Measurements from ENCODE around the gene DIPK2A.

The DIPK2A gene

GRCh38 chr3:143974271-143975238 lies 2.9 kb downstream of the DIPK2A start:
- Histone ChIP-seq H3K27ac (ENCODE audit: low read depth, low read length) (no peak overlapping the region), H3K27me3 (ENCODE audit: control insufficient read depth in 1 of 2, insufficient read depth in 2 of 2, low read length in 2 of 2) (no peaks in the 10 kb centered on the region), H3K36me3 (ENCODE audit: control insufficient read depth in 1 of 2, insufficient read depth in 2 of 2, low read length in 2 of 2) (no peaks in the 10 kb centered on the region), H3K4me1 (ENCODE audit: control insufficient read depth in 1 of 2, insufficient read depth in 2 of 2, low read length in 2 of 2) (peaks cover 18 to 23% of the 10 kb centered on the region in 2 donors), H3K9ac (ENCODE audit: low read depth in 1 of 2, low read length in 2 of 2) (peak overlapping the region in 1 of 2 donors; percentile 21), H3K9me3 (ENCODE audit: control insufficient read depth in 1 of 2, low read length in 2 of 2) (no peaks in the 10 kb centered on the region), H3K4me3 (ENCODE audit: low read depth in 1 of 2, low read length in 2 of 2) (peak overlapping the region; percentile 50 to 92)

- H3K9ac ChIP-seq (ENCODE audit: low read depth in 1 of 2, low read length in 2 of 2), result peak overlapping the region in 1 of 2 donors; percentile 21
- H3K9me3 ChIP-seq (ENCODE audit: control insufficient read depth in 1 of 2, low read length in 2 of 2), result no peaks in the 10 kb centered on the region
- H3K4me3 ChIP-seq (ENCODE audit: low read depth in 1 of 2, low read length in 2 of 2), result no peak overlapping the region
- no peaks in the 10 kb centered on the region for H3K27me3 ChIP-seq (ENCODE audit: control insufficient read depth in 1 of 2, insufficient read depth in 2 of 2, low read length in 2 of 2)
- peaks cover 14 to 21% of the 10 kb centered on the region in 2 donors for H3K4me1 ChIP-seq (ENCODE audit: control insufficient read depth in 1 of 2, insufficient read depth in 2 of 2, low read length in 2 of 2)
- no peaks in the 10 kb centered on the region for H3K36me3 ChIP-seq (ENCODE audit: control insufficient read depth in 1 of 2, insufficient read depth in 2 of 2, low read length in 2 of 2)
- no peak overlapping the region for H3K27ac ChIP-seq (ENCODE audit: low read depth, low read length)
Observed at GRCh38 chr3:143975554-143976152, 4.0 kb downstream of the DIPK2A start.

DNA sequence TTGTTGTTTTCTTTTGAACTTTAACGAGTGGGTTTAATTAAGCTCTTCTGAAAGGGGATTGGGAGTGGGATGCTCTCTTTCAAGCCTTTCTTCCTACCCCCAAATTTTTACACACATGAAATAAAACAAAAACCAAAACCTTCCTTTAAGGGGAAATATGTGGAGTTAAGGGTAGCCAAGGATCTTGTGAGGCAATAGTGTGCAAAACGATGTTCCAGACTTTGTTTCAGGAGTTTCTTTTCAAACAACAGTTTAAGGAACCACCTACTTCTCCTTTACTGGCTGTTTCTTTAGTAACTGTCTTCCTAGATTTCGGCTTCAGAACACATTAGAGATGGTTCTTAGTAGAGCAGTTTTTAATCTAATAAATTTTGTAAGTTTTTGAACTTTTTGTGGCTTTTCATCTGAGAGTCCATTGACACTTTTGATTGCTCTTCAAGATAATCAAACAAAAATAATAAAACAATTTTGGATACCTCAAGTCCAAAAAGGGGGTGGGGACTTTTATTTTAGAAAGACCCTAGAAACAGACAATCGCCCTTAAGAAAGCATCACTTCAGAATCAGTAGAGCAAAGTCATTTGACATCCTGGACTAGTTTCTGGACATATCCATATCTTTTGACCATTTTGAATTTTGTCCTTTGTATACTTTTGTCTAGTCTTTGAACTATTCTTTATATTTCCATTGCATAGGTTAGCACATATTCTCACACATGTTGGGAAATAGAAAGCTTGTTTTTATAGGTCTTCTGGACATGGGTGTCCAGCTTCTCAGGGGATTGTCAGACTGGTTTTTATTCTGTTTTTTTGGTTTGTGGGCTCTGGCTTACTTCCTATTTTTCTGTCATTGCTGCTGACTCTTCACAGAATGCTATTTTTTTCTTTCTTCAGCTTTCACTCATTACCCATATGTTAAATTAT lies 6.0 kb downstream of the DIPK2A start:
- Histone ChIP-seq H3K27me3 (ENCODE audit: control insufficient read depth in 1 of 2, insufficient read depth in 2 of 2, low read length in 2 of 2) (no peaks in the 10 kb centered on the region), H3K9ac (ENCODE audit: low read depth in 1 of 2, low read length in 2 of 2) (no peak overlapping the region), H3K27ac (ENCODE audit: low read depth, low read length) (no peak overlapping the region), H3K36me3 (ENCODE audit: control insufficient read depth in 1 of 2, insufficient read depth in 2 of 2, low read length in 2 of 2) (no peaks in the 10 kb centered on the region), H3K4me3 (ENCODE audit: low read depth in 1 of 2, low read length in 2 of 2) (no peak overlapping the region), H3K4me1 (ENCODE audit: control insufficient read depth in 1 of 2, insufficient read depth in 2 of 2, low read length in 2 of 2) (peaks cover 14 to 20% of the 10 kb centered on the region in 2 donors), H3K9me3 (ENCODE audit: control insufficient read depth in 1 of 2, low read length in 2 of 2) (no peaks in the 10 kb centered on the region)

DNA sequence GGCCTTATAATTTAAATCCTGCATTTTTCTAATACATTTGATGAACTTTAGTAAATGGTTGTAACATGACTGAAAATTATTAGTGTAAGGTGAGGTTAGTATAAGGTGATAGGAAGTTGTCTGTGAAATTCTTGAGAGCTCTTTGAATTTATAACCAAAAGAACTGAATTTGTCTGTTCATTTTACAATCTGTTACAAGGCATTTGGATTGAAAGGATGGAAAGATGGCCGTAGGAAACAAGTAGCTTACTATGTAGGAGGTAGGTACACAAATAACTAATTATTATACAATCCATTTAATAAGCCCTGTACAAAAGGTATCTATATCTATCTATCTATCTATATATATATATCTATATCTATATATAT lies 6.6 kb downstream of the DIPK2A start:
- no peaks in the 10 kb centered on the region for H3K9me3 ChIP-seq (ENCODE audit: control insufficient read depth in 1 of 2, low read length in 2 of 2)
- H3K27ac ChIP-seq (ENCODE audit: low read depth, low read length), result no peak overlapping the region
- H3K4me1 ChIP-seq (ENCODE audit: control insufficient read depth in 1 of 2, insufficient read depth in 2 of 2, low read length in 2 of 2), result peaks cover 14 to 20% of the 10 kb centered on the region in 2 donors
- no peaks in the 10 kb centered on the region for H3K27me3 ChIP-seq (ENCODE audit: control insufficient read depth in 1 of 2, insufficient read depth in 2 of 2, low read length in 2 of 2)
- H3K9ac ChIP-seq (ENCODE audit: low read depth in 1 of 2, low read length in 2 of 2), result no peak overlapping the region
- H3K4me3 ChIP-seq (ENCODE audit: low read depth in 1 of 2, low read length in 2 of 2), result no peak overlapping the region
- no peaks in the 10 kb centered on the region for H3K36me3 ChIP-seq (ENCODE audit: control insufficient read depth in 1 of 2, insufficient read depth in 2 of 2, low read length in 2 of 2)

- Histone ChIP-seq H3K4me1 (ENCODE audit: control insufficient read depth in 1 of 2, insufficient read depth in 2 of 2, low read length in 2 of 2) (peaks cover 14% of the 10 kb centered on the region in 2 donors), H3K9me3 (ENCODE audit: control insufficient read depth in 1 of 2, low read length in 2 of 2) (no peaks in the 10 kb centered on the region), H3K27ac (ENCODE audit: low read depth, low read length) (no peak overlapping the region), H3K9ac (ENCODE audit: low read depth in 1 of 2, low read length in 2 of 2) (no peak overlapping the region), H3K27me3 (ENCODE audit: control insufficient read depth in 1 of 2, insufficient read depth in 2 of 2, low read length in 2 of 2) (no peaks in the 10 kb centered on the region), H3K4me3 (ENCODE audit: low read depth in 1 of 2, low read length in 2 of 2) (no peak overlapping the region), H3K36me3 (ENCODE audit: control insufficient read depth in 1 of 2, insufficient read depth in 2 of 2, low read length in 2 of 2) (no peaks in the 10 kb centered on the region)
Observed at GRCh38 chr3:143979041-143979440, 7.4 kb downstream of the DIPK2A start.

GRCh38 chr3:143979813-143980212 lies 8.2 kb downstream of the DIPK2A start:
- Histone ChIP-seq H3K4me1 (ENCODE audit: control insufficient read depth in 1 of 2, insufficient read depth in 2 of 2, low read length in 2 of 2) (peaks cover 6 to 9% of the 10 kb centered on the region in 2 donors), H3K4me3 (ENCODE audit: low read depth in 1 of 2, low read length in 2 of 2) (no peak overlapping the region)

GRCh38 chr3:143988306-143988705 lies 16.7 kb downstream of the DIPK2A start:
- H3K9me3 ChIP-seq (ENCODE audit: control insufficient read depth in 1 of 2, low read length in 2 of 2), result no peaks in the 10 kb centered on the region
- no peak overlapping the region for H3K27ac ChIP-seq (ENCODE audit: low read depth, low read length)
- no peaks in the 10 kb centered on the region for H3K27me3 ChIP-seq (ENCODE audit: control insufficient read depth in 1 of 2, insufficient read depth in 2 of 2, low read length in 2 of 2)
- H3K9ac ChIP-seq (ENCODE audit: low read depth in 1 of 2, low read length in 2 of 2), result no peak overlapping the region
- H3K4me3 ChIP-seq (ENCODE audit: low read depth in 1 of 2, low read length in 2 of 2), result no peak overlapping the region
- H3K36me3 ChIP-seq (ENCODE audit: control insufficient read depth in 1 of 2, insufficient read depth in 2 of 2, low read length in 2 of 2), result peaks cover 0 to 6% of the 10 kb centered on the region in 2 donors
- no peaks in the 10 kb centered on the region for H3K4me1 ChIP-seq (ENCODE audit: control insufficient read depth in 1 of 2, insufficient read depth in 2 of 2, low read length in 2 of 2)

More at GRCh38 chr3:143979813-143980212, 8.2 kb downstream of the DIPK2A start:
- H3K9ac ChIP-seq (ENCODE audit: low read depth in 1 of 2, low read length in 2 of 2), result no peak overlapping the region
- H3K36me3 ChIP-seq (ENCODE audit: control insufficient read depth in 1 of 2, insufficient read depth in 2 of 2, low read length in 2 of 2), result no peaks in the 10 kb centered on the region
- no peaks in the 10 kb centered on the region for H3K27me3 ChIP-seq (ENCODE audit: control insufficient read depth in 1 of 2, insufficient read depth in 2 of 2, low read length in 2 of 2)
- H3K9me3 ChIP-seq (ENCODE audit: control insufficient read depth in 1 of 2, low read length in 2 of 2), result no peaks in the 10 kb centered on the region
- H3K27ac ChIP-seq (ENCODE audit: low read depth, low read length), result no peak overlapping the region

- H3K4me3 ChIP-seq (ENCODE audit: low read depth in 1 of 2, low read length in 2 of 2), result no peak overlapping the region
- no peak overlapping the region for H3K9ac ChIP-seq (ENCODE audit: low read depth in 1 of 2, low read length in 2 of 2)
- no peaks in the 10 kb centered on the region for H3K4me1 ChIP-seq (ENCODE audit: control insufficient read depth in 1 of 2, insufficient read depth in 2 of 2, low read length in 2 of 2)
- H3K27me3 ChIP-seq (ENCODE audit: control insufficient read depth in 1 of 2, insufficient read depth in 2 of 2, low read length in 2 of 2), result no peaks in the 10 kb centered on the region
- peaks cover 0 to 6% of the 10 kb centered on the region in 2 donors for H3K36me3 ChIP-seq (ENCODE audit: control insufficient read depth in 1 of 2, insufficient read depth in 2 of 2, low read length in 2 of 2)
- H3K9me3 ChIP-seq (ENCODE audit: control insufficient read depth in 1 of 2, low read length in 2 of 2), result no peaks in the 10 kb centered on the region
- H3K27ac ChIP-seq (ENCODE audit: low read depth, low read length), result no peak overlapping the region
Observed at GRCh38 chr3:143989461-143989860, 17.8 kb downstream of the DIPK2A start.

DNA sequence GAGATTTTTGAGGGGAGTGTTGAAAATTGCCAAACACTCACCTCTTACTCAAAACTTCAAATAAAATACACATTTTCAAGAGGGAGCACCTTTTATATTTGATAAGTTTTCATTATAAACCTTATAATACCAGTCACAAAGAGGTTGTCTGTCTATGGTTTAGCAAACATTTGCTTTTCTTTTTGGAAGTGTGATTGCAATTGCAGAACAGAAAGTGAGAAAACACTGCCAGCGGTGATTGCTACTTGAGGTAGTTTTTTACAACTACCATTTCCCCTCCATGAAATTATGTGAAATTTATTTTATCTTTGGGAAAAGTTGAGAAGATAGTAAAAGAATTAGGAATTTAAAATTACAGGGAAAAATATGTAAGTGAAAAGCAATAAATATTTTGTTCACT lies 20.1 kb downstream of the DIPK2A start:
- no peaks in the 10 kb centered on the region for H3K27me3 ChIP-seq (ENCODE audit: control insufficient read depth in 1 of 2, insufficient read depth in 2 of 2, low read length in 2 of 2)
- no peaks in the 10 kb centered on the region for H3K4me1 ChIP-seq (ENCODE audit: control insufficient read depth in 1 of 2, insufficient read depth in 2 of 2, low read length in 2 of 2)
- H3K9ac ChIP-seq (ENCODE audit: low read depth in 1 of 2, low read length in 2 of 2), result no peak overlapping the region
- H3K9me3 ChIP-seq (ENCODE audit: control insufficient read depth in 1 of 2, low read length in 2 of 2), result no peaks in the 10 kb centered on the region
- H3K36me3 ChIP-seq (ENCODE audit: control insufficient read depth in 1 of 2, insufficient read depth in 2 of 2, low read length in 2 of 2), result peaks cover 0 to 6% of the 10 kb centered on the region in 2 donors
- no peak overlapping the region for H3K27ac ChIP-seq (ENCODE audit: low read depth, low read length)
- H3K4me3 ChIP-seq (ENCODE audit: low read depth in 1 of 2, low read length in 2 of 2), result no peak overlapping the region

Data from duodenal mucosa (tissue), 2 donors.